NCI-H1694 (cell line): ENCODE data around the gene VIPAS39.

ENCODE experiments used
- DNase-seq: peaks from one replicate; lab custom pipeline; 2025; lab: John Stamatoyannopoulos, UW

The VIPAS39 gene

GRCh38 chr14:77457522-77458248 lies at the start of gene VIPAS39, which contains the start of gene AHSA1:
TSS of gene VIPAS39 (minus strand) at chr14:77457601. CDS start at chr14:77454102, 3,499 bp downstream.
TSS of gene AHSA1 (plus strand) at chr14:77458093. CDS start at chr14:77458190, 97 bp downstream.
- DNase-seq: peak; percentile 100

DNA sequence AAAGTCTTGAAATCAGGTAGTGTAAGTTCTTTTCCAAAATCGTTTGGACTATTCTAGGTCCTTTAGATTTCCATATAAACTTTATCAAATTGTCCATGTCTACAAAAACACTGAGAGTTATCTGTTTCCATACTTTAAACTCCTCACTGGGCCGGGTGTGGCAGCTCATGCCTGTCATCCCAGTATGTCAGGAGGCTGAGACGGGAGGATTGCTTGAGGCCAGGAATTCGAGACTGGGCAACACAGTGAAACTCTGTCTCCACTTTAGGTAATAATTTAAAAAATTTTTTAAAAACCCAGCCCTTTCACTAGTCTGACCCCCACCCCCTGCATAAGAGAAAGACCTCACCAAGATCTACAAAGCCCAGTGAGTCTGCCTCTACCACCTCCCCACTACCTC lies 47.6 kb upstream of the VIPAS39 start:
- DNase-seq: no peak

DNA sequence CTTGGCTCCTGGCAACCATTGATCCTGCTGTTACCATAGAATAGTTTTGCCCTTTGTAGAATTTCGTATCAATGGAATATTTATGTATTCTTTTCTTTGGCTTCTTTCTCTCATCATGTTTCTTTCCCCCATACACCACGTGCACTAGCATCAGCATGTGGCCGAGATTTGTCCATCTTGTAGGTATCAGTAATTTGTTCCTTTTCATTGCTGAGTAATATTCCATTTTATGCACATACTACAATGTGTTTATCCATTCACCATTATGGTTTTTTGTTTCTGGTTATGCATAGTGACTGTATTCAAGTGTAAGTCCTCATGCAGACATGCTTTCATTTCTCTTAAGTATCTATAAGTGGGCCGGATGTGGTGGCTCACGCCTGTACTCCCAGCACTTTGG lies 45.7 kb upstream of the VIPAS39 start:
- no peak for DNase-seq

DNA sequence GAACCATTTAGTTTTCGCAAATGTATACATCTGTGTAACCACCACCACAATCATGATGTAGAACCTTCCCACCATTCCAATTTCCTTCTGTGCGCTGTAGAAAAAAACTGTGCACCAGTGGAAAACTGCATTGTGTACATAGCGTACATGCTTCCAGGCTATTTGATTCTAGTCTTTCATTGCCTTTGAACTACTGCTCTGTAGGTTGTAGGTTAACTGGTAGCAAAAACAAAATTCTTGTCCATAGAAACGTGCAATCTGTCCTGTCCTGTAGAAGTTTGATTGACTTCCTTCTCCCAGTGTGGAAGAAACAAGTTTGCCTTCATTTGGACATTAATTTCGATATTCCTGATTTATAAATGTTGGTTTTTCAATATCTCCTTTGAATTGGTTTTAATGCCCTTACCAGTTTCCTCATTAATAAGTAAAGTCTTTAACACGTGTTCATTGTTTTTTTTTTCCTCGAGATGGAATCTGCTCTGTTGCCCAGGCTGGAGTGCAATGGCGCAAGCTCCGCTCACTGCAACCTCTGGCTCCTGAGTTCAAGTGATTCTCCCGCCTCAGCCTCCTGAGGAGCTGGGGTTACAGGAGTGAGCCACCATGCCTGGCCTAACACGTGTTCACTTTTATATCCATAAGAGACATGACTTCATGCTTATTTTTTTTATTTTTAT lies 44.8 kb upstream of the VIPAS39 start:
- DNase-seq: no peak

- DNase-seq: no peak
Measured at GRCh38 chr14:77498984-77499527, 41.7 kb upstream of the VIPAS39 start.

- DNase-seq: peak; percentile 33
Measured at GRCh38 chr14:77498120-77498979, 40.9 kb upstream of the VIPAS39 start, which contains the start of gene ISM2. TSS of gene ISM2 (minus strand) at chr14:77498816. CDS start at chr14:77498793, 23 bp downstream.

GRCh38 chr14:77495334-77495733 lies 37.9 kb upstream of the VIPAS39 start:
- DNase-seq: no peak

DNA sequence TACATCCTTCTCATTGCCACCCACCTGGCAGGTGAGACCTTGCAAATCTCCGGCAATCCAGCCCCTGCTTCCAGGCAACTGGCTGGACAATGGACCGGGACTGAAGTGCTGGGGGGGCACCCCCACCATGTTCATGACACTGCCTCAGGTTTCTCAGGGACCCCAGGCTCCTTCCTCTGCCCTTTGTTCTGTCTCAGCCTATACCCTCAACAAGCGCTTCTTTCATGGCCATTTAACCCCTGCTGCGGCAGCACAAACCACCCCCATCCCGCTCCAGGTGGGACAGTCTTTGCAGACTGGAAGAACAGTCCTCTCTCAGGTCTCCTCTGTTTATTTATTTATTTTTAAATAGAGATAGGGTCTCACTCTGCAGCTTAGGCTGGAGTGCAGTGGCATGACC lies 33.7 kb upstream of the VIPAS39 start:
- DNase-seq: no peak

GRCh38 chr14:77490347-77490986 lies 33.1 kb upstream of the VIPAS39 start:
- no peak for DNase-seq

- DNase-seq: no peak
Measured at GRCh38 chr14:77489041-77489440, 31.6 kb upstream of the VIPAS39 start.

DNA sequence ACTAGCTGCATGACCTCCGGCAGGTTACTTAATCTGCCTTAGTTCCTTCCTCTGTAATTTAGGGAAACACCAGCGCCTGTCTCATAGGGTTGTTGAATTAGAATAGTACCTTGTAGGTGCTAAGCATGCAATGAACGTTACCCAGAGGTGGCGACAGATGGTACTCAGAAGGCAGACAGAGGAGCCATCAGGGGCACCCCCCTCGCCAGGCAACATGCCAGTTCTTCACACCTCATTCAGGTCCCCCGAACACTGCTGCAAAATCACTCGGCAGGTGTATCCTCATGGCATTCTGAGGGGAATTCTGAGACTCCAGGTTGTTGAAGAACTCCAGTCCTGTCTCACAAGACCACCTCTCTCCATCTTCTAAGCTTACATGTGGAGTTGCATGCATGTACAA lies 31.2 kb upstream of the VIPAS39 start:
- peak; percentile 39 for DNase-seq

DNA sequence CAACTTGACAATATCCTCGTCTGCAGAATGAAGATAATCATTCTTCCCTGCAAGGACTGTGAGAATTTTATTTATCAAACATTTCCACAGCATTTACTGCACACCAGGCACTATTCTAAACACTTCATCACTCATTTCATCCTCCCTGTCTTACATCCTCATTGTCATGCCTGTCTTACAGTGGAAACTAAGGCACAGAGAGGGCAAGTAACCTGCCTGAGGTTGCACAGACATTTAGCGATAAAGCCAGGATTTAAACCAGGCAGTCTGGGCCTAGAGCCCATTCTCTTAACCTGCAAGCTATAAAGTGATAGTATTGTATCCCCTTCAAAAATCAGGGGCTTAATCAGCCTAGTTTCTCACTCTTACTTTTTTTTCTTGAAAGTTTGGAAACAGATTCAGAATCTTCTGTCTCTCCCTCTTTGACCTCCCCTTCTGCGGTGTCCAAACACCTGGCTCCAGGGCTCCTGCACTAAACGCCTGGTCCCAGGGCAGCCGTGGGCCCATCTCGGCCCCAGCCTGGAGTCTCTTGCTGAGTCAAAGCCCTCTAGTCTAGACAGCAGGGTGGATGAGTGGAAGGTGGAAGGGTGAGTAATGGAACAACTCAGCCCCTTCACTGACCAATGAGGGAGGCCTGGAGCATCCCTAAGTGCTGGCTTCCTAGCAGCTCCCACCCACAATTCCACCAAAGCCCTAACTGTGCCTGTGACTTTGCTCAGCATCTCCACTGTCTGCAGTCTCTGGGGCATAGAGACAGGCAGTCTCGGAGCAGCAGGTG lies 28.7 kb upstream of the VIPAS39 start:
- DNase-seq: no peak

GRCh38 chr14:77485256-77485655 lies 27.9 kb upstream of the VIPAS39 start:
- DNase-seq: no peak

GRCh38 chr14:77482422-77482821 lies 25.0 kb upstream of the VIPAS39 start:
- no peak for DNase-seq

DNA sequence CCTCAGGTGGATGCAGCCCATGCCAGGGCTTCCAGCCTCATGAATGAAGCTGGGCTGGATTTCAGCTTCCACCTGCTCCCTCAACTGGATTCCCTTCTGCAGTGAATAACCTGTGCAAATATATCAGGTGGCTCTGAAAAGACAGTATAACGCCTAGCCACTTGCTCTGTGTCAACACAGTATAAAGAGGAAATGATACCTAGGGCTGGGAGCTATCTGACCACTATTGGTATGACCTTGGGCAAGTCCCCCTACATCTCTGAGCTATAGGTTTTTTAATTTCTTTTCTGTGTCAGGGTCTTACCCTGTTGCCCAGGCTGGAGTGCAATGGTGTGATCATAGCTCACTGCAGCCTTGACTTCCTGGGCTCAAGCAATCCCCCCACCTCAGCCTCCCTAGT lies 21.4 kb upstream of the VIPAS39 start:
- no peak for DNase-seq

- no peak for DNase-seq
Measured at GRCh38 chr14:77478029-77478428, 20.6 kb upstream of the VIPAS39 start.

DNA sequence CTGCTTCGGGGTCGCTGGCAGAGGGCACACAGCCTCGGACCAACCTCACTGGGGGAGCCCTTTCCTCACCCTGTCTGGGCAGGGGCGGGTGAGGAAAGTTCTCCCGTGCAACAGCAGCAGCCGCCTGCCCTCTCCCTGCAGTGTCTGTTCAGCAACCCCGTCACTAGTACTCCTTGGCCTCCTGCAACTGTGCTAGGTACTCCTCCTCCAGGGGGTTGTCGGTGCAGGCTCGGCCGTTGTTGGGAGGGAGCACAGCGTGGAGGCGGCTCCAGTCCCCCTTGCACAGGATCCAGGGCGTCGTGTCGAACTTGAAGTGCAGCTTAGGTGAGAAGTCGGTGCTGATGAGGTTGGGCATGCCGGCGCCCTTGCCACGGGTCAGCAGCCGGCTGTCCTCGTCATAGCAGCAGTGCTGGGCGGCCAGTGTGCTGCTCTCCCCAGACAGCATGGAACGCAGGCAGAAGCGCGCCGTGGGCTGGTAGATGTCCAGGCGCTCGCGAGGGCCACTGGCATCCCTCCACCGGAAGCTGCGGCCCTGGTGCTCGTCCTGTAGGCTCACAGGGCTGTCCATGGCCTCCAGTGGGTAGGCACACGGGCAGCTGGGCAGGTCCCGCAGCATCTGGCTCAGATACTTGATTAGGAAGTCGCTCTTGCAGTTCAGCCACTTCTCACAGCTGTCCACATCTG lies 18.2 kb upstream of the VIPAS39 start:
- DNase-seq: no peak

- DNase-seq: no peak
Measured at GRCh38 chr14:77474479-77475177, 17.2 kb upstream of the VIPAS39 start.

DNA sequence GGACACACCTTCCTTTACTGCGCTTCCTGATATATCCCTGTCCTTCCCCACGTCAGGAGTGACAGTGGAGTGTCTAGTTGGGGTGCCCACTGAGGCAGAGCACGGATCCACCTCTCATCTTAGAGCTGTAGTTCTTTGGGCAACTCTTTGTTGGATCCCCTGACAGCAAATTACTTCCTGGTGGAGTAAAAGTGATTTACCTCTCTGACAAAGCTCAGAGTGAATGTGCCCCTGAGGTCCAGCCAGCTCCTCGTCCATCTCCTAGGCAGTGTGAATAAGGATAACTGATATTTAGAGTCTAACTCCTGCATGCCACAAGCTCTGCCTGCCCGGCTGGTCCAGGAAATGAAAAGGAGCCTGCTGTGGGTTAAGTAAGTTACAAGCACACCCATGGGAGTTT lies 16.5 kb upstream of the VIPAS39 start:
- DNase-seq: no peak
